ENCODE measurements around the gene WEE2. TPM values are rescaled to one million over a fixed set of nuclear protein-coding genes. Genes with fewer than 3 reads are reported as not detected.

Gene WEE2
- total and polyA plus RNA-seq, 9 of the 15 experiments (the other 6 are each of a cell fraction or from before 2014, with no cell fraction given): not detected

GRCh38 chr7:141710301-141710700, 2.1 kb downstream of the WEE2 start:
- Histone ChIP-seq H3K4me1 (replicated peaks in 1 of 2; ENCODE audit: control insufficient read depth in 2 of 2, insufficient read depth in 2 of 2, low read length in 2 of 2) (no peaks in the 10 kb centered on the region), H3K27me3 (ENCODE audit: control insufficient read depth in 2 of 2, insufficient read depth in 2 of 2, low read length in 2 of 2) (peaks cover 5 to 25% of the 10 kb centered on the region in 2 experiments; a peak in 4 of 5 replicates), H3K4me3 (no peak overlapping the region), H3K4me2 (ENCODE audit: insufficient read depth, low read length) (no peak overlapping the region), H3K27ac (ENCODE audit: extremely low read depth, low read depth, low read length) (no peak overlapping the region), H3K9ac (ENCODE audit: insufficient read depth in 1 of 2, low read depth in 2 of 2, low read length in 2 of 2) (no peak overlapping the region), H3K9me3 (replicated peaks; ENCODE audit: control insufficient read depth, insufficient read depth, low read depth, low read length) (no peaks in the 10 kb centered on the region), H3K36me3 (ENCODE audit: control insufficient read depth, insufficient read depth, low read length) (no peaks in the 10 kb centered on the region), H2AFZ (ENCODE audit: low read depth, low read length) (no peak overlapping the region), H3K9me1 (ENCODE audit: control insufficient read depth, insufficient read depth, low read length) (no peaks in the 10 kb centered on the region), H4K20me1 (replicated peaks; ENCODE audit: control insufficient read depth, insufficient read depth, low read length) (no peaks in the 10 kb centered on the region), H3K79me2 (ENCODE audit: control insufficient read depth, insufficient read depth, low read length) (no peaks in the 10 kb centered on the region)
- ChIA-PET POLR2A (no interaction called here), CTCF (ENCODE audit: low intra/inter-chr PET ratio) (no interaction called here)
- intact Hi-C loops (cut with micrococcal nuclease) (no loop called here), in situ Hi-C loops (cut with MboI) (no loop called here)
- 0% methylated on average over 1 of the region's 1 CpG for WGBS (ENCODE audit: insufficient coverage, low coverage, missing lambda C conversion rate)
- FAIRE-seq (no peak), ATAC-seq (no peak), DNase-seq (ENCODE audit: extremely low read depth in 1 of 4, low spot score in 3 of 4) (no peak)
- BruUV-seq (replicated peaks): no TSS peak
- TF ChIP-seq RAD51 (IDR thresholded peaks at IDR 0.05; ENCODE audit: borderline replicate concordance, low read depth) (no peak), NR0B1 (IDR thresholded peaks at IDR 0.05; ENCODE audit: partially characterized antibody) (no peak), RBM25 (IDR thresholded peaks at IDR 0.05; ENCODE audit: low read depth, low read length, severe bottlenecking) (no peak), E2F4 (CRISPR knock-in tag; IDR thresholded peaks at IDR 0.05; ENCODE audit: low read depth) (no peak), ZBTB40 (IDR thresholded peaks at IDR 0.05) (peak; percentile 64), ZBTB40 (CRISPR knock-in tag; IDR thresholded peaks at IDR 0.05) (no peak), HCFC1 (IDR thresholded peaks at IDR 0.05; ENCODE audit: low read depth, low read length) (no peak), ZZZ3 (IDR thresholded peaks at IDR 0.05) (no peak), BRD4 (IDR thresholded peaks at IDR 0.05) (no peak)

Data from K562 (cell line).